HepG2 (cell line): ENCODE measurements around the gene BCL2. TPM values are rescaled to one million over a fixed set of nuclear protein-coding genes. Genes with fewer than 3 reads are reported as not detected.

Experiments used
- ARNTL ChIP-seq: sonication (generic); formaldehyde crosslinking; IDR thresholded peaks from 2 replicates; pipeline ENCODE4 v1.4.0; 2020; ENCODE audit warnings: mild to moderate bottlenecking, missing genetic modification reagents
- BRF2 ChIP-seq: sonication (generic); formaldehyde crosslinking; IDR thresholded peaks from 2 replicates; pipeline ENCODE4 v1.8.1; 2022; ENCODE audit warnings: mild to moderate bottlenecking, missing genetic modification reagents
- CCDC6 ChIP-seq: sonication (generic); formaldehyde crosslinking; IDR thresholded peaks from 2 replicates; pipeline ENCODE4 v1.8.1; 2022; ENCODE audit warnings: mild to moderate bottlenecking, missing genetic modification reagents, moderate library complexity
- ETV5 ChIP-seq: IDR thresholded peaks from 2 replicates; pipeline ENCODE4 v1.6.1; 2018; ENCODE audit warnings: missing biosample characterization, missing genetic modification reagents, inconsistent platforms, borderline replicate concordance
- FOXA1 ChIP-seq, 2 experiments: fragments of 450-650 bp in 1 of 2; sonication (generic) in 1 of 2; formaldehyde crosslinking in 1 of 2; IDR thresholded peaks; 2 replicates each; pipeline versions ENCODE4 v1.4.0 to v1.6.1; 2016 to 2020; ENCODE audit warnings: missing genetic modification reagents in 1 of 2
- GPBP1L1 ChIP-seq: sonication (generic); formaldehyde crosslinking; IDR thresholded peaks from 2 replicates; pipeline ENCODE4 v1.5.0; 2020; ENCODE audit warnings: mild to moderate bottlenecking, missing genetic modification reagents
- GTF2F1 ChIP-seq: fragments of 150-350 bp; IDR thresholded peaks from 2 replicates; pipeline ENCODE4 v1.6.1; 2014; ENCODE audit warnings: low read length
- GZF1 ChIP-seq: sonication (generic); formaldehyde crosslinking; IDR thresholded peaks from 2 replicates; pipeline ENCODE4 v1.5.1; 2020; ENCODE audit warnings: mild to moderate bottlenecking, missing genetic modification reagents
- HES4 ChIP-seq: sonication (generic); formaldehyde crosslinking; IDR thresholded peaks from 2 replicates; pipeline ENCODE4 v1.9.0; 2021; ENCODE audit warnings: mild to moderate bottlenecking, missing genetic modification reagents, borderline replicate concordance
- MAFG ChIP-seq: sonication (generic); formaldehyde crosslinking; IDR thresholded peaks from 2 replicates; pipeline ENCODE4 v1.5.1; 2020; ENCODE audit warnings: mild to moderate bottlenecking, missing genetic modification reagents
- PITX1 ChIP-seq: sonication (generic); formaldehyde crosslinking; IDR thresholded peaks from 2 replicates; pipeline ENCODE4 v1.5.1; 2020; ENCODE audit warnings: mild to moderate bottlenecking, missing genetic modification reagents
- SYNCRIP ChIP-seq: fragments of 200-400 bp; formaldehyde crosslinking; IDR thresholded peaks from 2 replicates; pipeline ENCODE4 v1.6.1; 2018; ENCODE audit warnings: mild to moderate bottlenecking, low read depth, low read length; ENCODE audit not compliant: insufficient read depth
- XRCC5 ChIP-seq: fragments of 200-400 bp; formaldehyde crosslinking; optimal IDR thresholded peaks from 2 replicates; pipeline ENCODE3; 2017; ENCODE audit warnings: mild to moderate bottlenecking, low read length
- ZBTB14 ChIP-seq: sonication (generic); formaldehyde crosslinking; IDR thresholded peaks from 2 replicates; pipeline ENCODE4 v1.4.0; 2020; ENCODE audit warnings: missing genetic modification reagents
- ZFP37 ChIP-seq: sonication (generic); formaldehyde crosslinking; IDR thresholded peaks from 2 replicates; pipeline ENCODE4 v1.4.0; 2020; ENCODE audit warnings: missing genetic modification reagents, borderline replicate concordance
- ZNF292 ChIP-seq: sonication (generic); formaldehyde crosslinking; IDR thresholded peaks from 2 replicates; pipeline ENCODE4 v1.8.1; 2022; ENCODE audit warnings: mild to moderate bottlenecking, low read depth, missing genetic modification reagents, borderline replicate concordance
- polyA plus RNA-seq, 8 experiments: library from polyadenylated mRNA; depleted of rRNA in 3 of 8; stranded (reverse) in 7 of 8; unstranded in 1 of 8; fragments of >200 nt; fragmentation: Illumina TruSeq in 4 of 8; extraction: Trizol in 4 of 8; gene quantifications; 2 replicates each; pipeline versions ENCODE4 v1.2.1 to v1.2.3, GENCODE V29; 2011 to 2016; ENCODE audit warnings: low read depth in 4 of 8, missing spikeins in 1 of 8, mixed read lengths in 1 of 8; ENCODE audit not compliant: insufficient read depth in 1 of 8
- total RNA-seq, 5 experiments: library from RNA; depleted of rRNA; stranded (reverse); fragments of >200 nt; fragmentation: Illumina TruSeq; extraction: Trizol; gene quantifications; 2 replicates each; pipeline ENCODE4 v1.2.3, GENCODE V29; 2016; ENCODE audit warnings: low read depth in 1 of 5
- TF ChIP-seq, protein P1 (sequence below): sonication (generic); formaldehyde crosslinking; IDR thresholded peaks from 2 replicates; pipeline ENCODE4 v1.9.0; 2022; ENCODE audit warnings: missing genetic modification reagents, mild to moderate bottlenecking, borderline replicate concordance
- TF ChIP-seq, protein P2 (sequence below): sonication (generic); formaldehyde crosslinking; IDR thresholded peaks from 2 replicates; pipeline ENCODE4 v1.8.0; 2022; ENCODE audit warnings: mild to moderate bottlenecking, missing genetic modification reagents, moderate library complexity
- TF ChIP-seq, protein P3 (sequence below): sonication (generic); formaldehyde crosslinking; IDR thresholded peaks from 2 replicates; pipeline ENCODE4 v1.4.0; 2020; ENCODE audit warnings: mild to moderate bottlenecking, missing genetic modification reagents
- TF ChIP-seq, protein P4 (sequence below): sonication (generic); formaldehyde crosslinking; IDR thresholded peaks from 2 replicates; pipeline ENCODE4 v1.4.0; 2020; ENCODE audit warnings: mild to moderate bottlenecking, missing genetic modification reagents

The BCL2 gene
- total and polyA plus RNA-seq, 2 of the 13 experiments (the other 11 are each of a cell fraction or from before 2014, with no cell fraction given) = 0.07 to 0.53 TPM

- TF ChIP-seq HES4 = 0 out of 2 replicates have a peak, but pooled peaks have one; percentile 12
- TF ChIP-seq, protein P1, sequence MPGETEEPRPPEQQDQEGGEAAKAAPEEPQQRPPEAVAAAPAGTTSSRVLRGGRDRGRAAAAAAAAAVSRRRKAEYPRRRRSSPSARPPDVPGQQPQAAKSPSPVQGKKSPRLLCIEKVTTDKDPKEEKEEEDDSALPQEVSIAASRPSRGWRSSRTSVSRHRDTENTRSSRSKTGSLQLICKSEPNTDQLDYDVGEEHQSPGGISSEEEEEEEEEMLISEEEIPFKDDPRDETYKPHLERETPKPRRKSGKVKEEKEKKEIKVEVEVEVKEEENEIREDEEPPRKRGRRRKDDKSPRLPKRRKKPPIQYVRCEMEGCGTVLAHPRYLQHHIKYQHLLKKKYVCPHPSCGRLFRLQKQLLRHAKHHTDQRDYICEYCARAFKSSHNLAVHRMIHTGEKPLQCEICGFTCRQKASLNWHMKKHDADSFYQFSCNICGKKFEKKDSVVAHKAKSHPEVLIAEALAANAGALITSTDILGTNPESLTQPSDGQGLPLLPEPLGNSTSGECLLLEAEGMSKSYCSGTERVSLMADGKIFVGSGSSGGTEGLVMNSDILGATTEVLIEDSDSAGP (CRISPR knock-in tag) = 0 out of 2 replicates have a peak, but pooled peaks have one; percentile 2
- TF ChIP-seq XRCC5 = no peak
- TF ChIP-seq ZNF292 (CRISPR knock-in tag) = no peak
- TF ChIP-seq GPBP1L1 (CRISPR knock-in tag) = no peak
- TF ChIP-seq, protein P2, sequence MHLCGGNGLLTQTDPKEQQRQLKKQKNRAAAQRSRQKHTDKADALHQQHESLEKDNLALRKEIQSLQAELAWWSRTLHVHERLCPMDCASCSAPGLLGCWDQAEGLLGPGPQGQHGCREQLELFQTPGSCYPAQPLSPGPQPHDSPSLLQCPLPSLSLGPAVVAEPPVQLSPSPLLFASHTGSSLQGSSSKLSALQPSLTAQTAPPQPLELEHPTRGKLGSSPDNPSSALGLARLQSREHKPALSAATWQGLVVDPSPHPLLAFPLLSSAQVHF (CRISPR knock-in tag) = no peak
- TF ChIP-seq, protein P3, sequence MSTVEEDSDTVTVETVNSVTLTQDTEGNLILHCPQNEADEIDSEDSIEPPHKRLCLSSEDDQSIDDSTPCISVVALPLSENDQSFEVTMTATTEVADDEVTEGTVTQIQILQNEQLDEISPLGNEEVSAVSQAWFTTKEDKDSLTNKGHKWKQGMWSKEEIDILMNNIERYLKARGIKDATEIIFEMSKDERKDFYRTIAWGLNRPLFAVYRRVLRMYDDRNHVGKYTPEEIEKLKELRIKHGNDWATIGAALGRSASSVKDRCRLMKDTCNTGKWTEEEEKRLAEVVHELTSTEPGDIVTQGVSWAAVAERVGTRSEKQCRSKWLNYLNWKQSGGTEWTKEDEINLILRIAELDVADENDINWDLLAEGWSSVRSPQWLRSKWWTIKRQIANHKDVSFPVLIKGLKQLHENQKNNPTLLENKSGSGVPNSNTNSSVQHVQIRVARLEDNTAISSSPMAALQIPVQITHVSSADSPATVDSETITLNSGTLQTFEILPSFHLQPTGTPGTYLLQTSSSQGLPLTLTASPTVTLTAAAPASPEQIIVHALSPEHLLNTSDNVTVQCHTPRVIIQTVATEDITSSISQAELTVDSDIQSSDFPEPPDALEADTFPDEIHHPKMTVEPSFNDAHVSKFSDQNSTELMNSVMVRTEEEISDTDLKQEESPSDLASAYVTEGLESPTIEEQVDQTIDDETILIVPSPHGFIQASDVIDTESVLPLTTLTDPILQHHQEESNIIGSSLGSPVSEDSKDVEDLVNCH (CRISPR knock-in tag) = no peak
- no peak for TF ChIP-seq ZFP37 (CRISPR knock-in tag)
- TF ChIP-seq SYNCRIP = no peak
- TF ChIP-seq ZBTB14 (CRISPR knock-in tag) = peak; percentile 72
- no peak for TF ChIP-seq ETV5
- no peak for TF ChIP-seq GTF2F1
- TF ChIP-seq, protein P4, sequence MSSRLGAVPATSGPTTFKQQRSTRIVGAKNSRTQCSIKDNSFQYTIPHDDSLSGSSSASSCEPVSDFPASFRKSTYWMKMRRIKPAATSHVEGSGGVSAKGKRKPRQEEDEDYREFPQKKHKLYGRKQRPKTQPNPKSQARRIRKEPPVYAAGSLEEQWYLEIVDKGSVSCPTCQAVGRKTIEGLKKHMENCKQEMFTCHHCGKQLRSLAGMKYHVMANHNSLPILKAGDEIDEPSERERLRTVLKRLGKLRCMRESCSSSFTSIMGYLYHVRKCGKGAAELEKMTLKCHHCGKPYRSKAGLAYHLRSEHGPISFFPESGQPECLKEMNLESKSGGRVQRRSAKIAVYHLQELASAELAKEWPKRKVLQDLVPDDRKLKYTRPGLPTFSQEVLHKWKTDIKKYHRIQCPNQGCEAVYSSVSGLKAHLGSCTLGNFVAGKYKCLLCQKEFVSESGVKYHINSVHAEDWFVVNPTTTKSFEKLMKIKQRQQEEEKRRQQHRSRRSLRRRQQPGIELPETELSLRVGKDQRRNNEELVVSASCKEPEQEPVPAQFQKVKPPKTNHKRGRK = no peak
- TF ChIP-seq PITX1 (CRISPR knock-in tag) = 0 out of 2 replicates have a peak, but pooled peaks have one; percentile 36
- TF ChIP-seq ARNTL (CRISPR knock-in tag) = peak; percentile 19; the same call in 1 of the 2 replicates
- 0 out of 2 replicates have a peak, but pooled peaks have one; percentile 31 for TF ChIP-seq CCDC6 (CRISPR knock-in tag)
- no peak for TF ChIP-seq MAFG (CRISPR knock-in tag)
- TF ChIP-seq FOXA1 (IDR thresholded peaks at IDR 0.05) = no peak
- TF ChIP-seq FOXA1 (CRISPR knock-in tag; IDR thresholded peaks at IDR 0.05) = peak; percentile 49
- TF ChIP-seq GZF1 (CRISPR knock-in tag) = 0 out of 2 replicates have a peak, but pooled peaks have one; percentile 36
- TF ChIP-seq BRF2 (CRISPR knock-in tag) = no peak
These were observed 1.4 kb upstream of the BCL2 start (continued) for GRCh38 chr18:63320975-63321265.
